Central memory CD8-positive, alpha-beta T cell (primary cell): ENCODE results near the gene NCOA1.
"Not testable (repeated sequence)": the region's sequence is repeated elsewhere in the genome, so short reads cannot be mapped to it uniquely, and the experiment has no call there.

Experiments used
- ATAC-seq: fragments of 150-1000 bp; cut with Tn5 transposase; replicated peaks from 2 replicates; pipeline ENCODE4 v1.10.0; 2022; ENCODE audit warnings: mild to moderate bottlenecking, moderate FRiP score, moderate number of reproducible peaks; ENCODE audit not compliant: poor library complexity, severe bottlenecking; ENCODE audit errors: extremely low read depth
- DNase-seq, 2 donors: peaks; one replicate each; pipeline ENCODE4 v3.0.0; 2021; ENCODE audit warnings: low spot score in 2 of 2
- H3K27ac Mint-ChIP-seq: one replicate; pipeline ENCODE4 v1.8.0; 2022; ENCODE audit warnings: low read depth, mild to moderate bottlenecking, moderate library complexity, mixed read lengths
- H3K27me3 Mint-ChIP-seq: one replicate; pipeline ENCODE4 v1.8.0; 2022; ENCODE audit warnings: mixed read lengths
- H3K36me3 Mint-ChIP-seq: one replicate; pipeline ENCODE4 v1.8.0; 2022; ENCODE audit warnings: mild to moderate bottlenecking, moderate library complexity, mixed read lengths; ENCODE audit not compliant: insufficient read depth
- H3K4me1 Mint-ChIP-seq: one replicate; pipeline ENCODE4 v1.8.0; 2022; ENCODE audit warnings: mixed read lengths
- H3K4me3 Mint-ChIP-seq: one replicate; pipeline ENCODE4 v1.8.0; 2022; ENCODE audit warnings: mild to moderate bottlenecking, moderate library complexity, mixed read lengths
- H3K9me3 Mint-ChIP-seq: one replicate; pipeline ENCODE4 v1.8.0; 2022; ENCODE audit warnings: mixed read lengths

Gene NCOA1

GRCh38 chr2:24484677-24485076, 6.4 kb upstream of the NCOA1 start:
- ATAC-seq, H3K4me1 Mint-ChIP-seq, H3K4me3 Mint-ChIP-seq, H3K27ac Mint-ChIP-seq, H3K36me3 Mint-ChIP-seq, H3K9me3 Mint-ChIP-seq, H3K27me3 Mint-ChIP-seq, DNase-seq: not testable (repeated sequence)

GRCh38 chr2:24485197-24485596, 5.9 kb upstream of the NCOA1 start:
- H3K4me1 Mint-ChIP-seq: peaks cover 12% of the 10 kb centered on the region
- H3K9me3 Mint-ChIP-seq: no peaks in the 10 kb centered on the region
- H3K27ac Mint-ChIP-seq: no peak overlapping the region
- H3K4me3 Mint-ChIP-seq: no peak overlapping the region
- DNase-seq: no peak
- H3K36me3 Mint-ChIP-seq: peaks cover 4% of the 10 kb centered on the region
- no peaks in the 10 kb centered on the region for H3K27me3 Mint-ChIP-seq
- ATAC-seq: no peak

GRCh38 chr2:24486636-24487205, 4.3 kb upstream of the NCOA1 start:
- Mint-ChIP-seq H3K4me1 (peaks cover 17% of the 10 kb centered on the region), H3K9me3 (no peaks in the 10 kb centered on the region), H3K27me3 (no peaks in the 10 kb centered on the region), H3K36me3 (peaks cover 10% of the 10 kb centered on the region), H3K4me3 (no peak overlapping the region), H3K27ac (no peak overlapping the region)
- no peak for DNase-seq
- ATAC-seq: no peak

- Mint-ChIP-seq H3K4me3 (peak overlapping the region; percentile 75), H3K4me1 (peaks cover 44% of the 10 kb centered on the region), H3K27me3 (no peaks in the 10 kb centered on the region), H3K36me3 (peaks cover 10% of the 10 kb centered on the region), H3K27ac (peak overlapping the region; percentile 98), H3K9me3 (no peaks in the 10 kb centered on the region)
- no peak for DNase-seq
- ATAC-seq: no peak
Measured at GRCh38 chr2:24489465-24490180, 1.4 kb upstream of the NCOA1 start.

- ATAC-seq (no peak), DNase-seq (no peak)
- Mint-ChIP-seq H3K9me3 (no peaks in the 10 kb centered on the region), H3K36me3 (peaks cover 10% of the 10 kb centered on the region), H3K4me1 (peaks cover 46% of the 10 kb centered on the region), H3K27ac (peak overlapping the region; percentile 98), H3K4me3 (peak overlapping the region; percentile 75), H3K27me3 (no peaks in the 10 kb centered on the region)
Measured at GRCh38 chr2:24490181-24490689, 819 bp upstream of the NCOA1 start.

- ATAC-seq: peak; percentile 51
- H3K27ac Mint-ChIP-seq: peak overlapping the region; percentile 83
Measured at GRCh38 chr2:24491542-24492420, 727 bp downstream of the NCOA1 start.

GRCh38 chr2:24492421-24493279, 1.6 kb downstream of the NCOA1 start:
- H3K4me1 Mint-ChIP-seq: peaks cover 56% of the 10 kb centered on the region

More at GRCh38 chr2:24491542-24492420, 727 bp downstream of the NCOA1 start:
- H3K9me3 Mint-ChIP-seq: no peaks in the 10 kb centered on the region
- H3K4me3 Mint-ChIP-seq: peak overlapping the region; percentile 75
- DNase-seq: peak; percentile 34 to 54
- no peaks in the 10 kb centered on the region for H3K27me3 Mint-ChIP-seq
- H3K36me3 Mint-ChIP-seq: peaks cover 11% of the 10 kb centered on the region
- H3K4me1 Mint-ChIP-seq: peaks cover 56% of the 10 kb centered on the region

GRCh38 chr2:24493713-24494112, 2.7 kb downstream of the NCOA1 start:
- DNase-seq (no peak), ATAC-seq (no peak)
- Mint-ChIP-seq H3K4me3 (peak overlapping the region; percentile 75), H3K27me3 (no peaks in the 10 kb centered on the region), H3K27ac (peak overlapping the region; percentile 83), H3K36me3 (peaks cover 11% of the 10 kb centered on the region), H3K9me3 (no peaks in the 10 kb centered on the region), H3K4me1 (peaks cover 63% of the 10 kb centered on the region)

More at GRCh38 chr2:24492421-24493279, 1.6 kb downstream of the NCOA1 start:
- DNase-seq: no peak
- Mint-ChIP-seq H3K27ac (peak overlapping the region; percentile 83), H3K4me3 (peak overlapping the region; percentile 75), H3K9me3 (no peaks in the 10 kb centered on the region), H3K36me3 (peaks cover 11% of the 10 kb centered on the region), H3K27me3 (no peaks in the 10 kb centered on the region)
- ATAC-seq: no peak

GRCh38 chr2:24494410-24494809, 3.4 kb downstream of the NCOA1 start:
- no peaks in the 10 kb centered on the region for H3K9me3 Mint-ChIP-seq
- no peak for DNase-seq
- peaks cover 11% of the 10 kb centered on the region for H3K36me3 Mint-ChIP-seq
- H3K4me3 Mint-ChIP-seq: no peak overlapping the region
- no peak for ATAC-seq
- peak overlapping the region; percentile 83 for H3K27ac Mint-ChIP-seq
- H3K4me1 Mint-ChIP-seq: peaks cover 63% of the 10 kb centered on the region
- no peaks in the 10 kb centered on the region for H3K27me3 Mint-ChIP-seq

GRCh38 chr2:24495451-24495850, 4.4 kb downstream of the NCOA1 start:
- DNase-seq: no peak
- no peak for ATAC-seq
- Mint-ChIP-seq H3K27ac (no peak overlapping the region), H3K4me1 (peaks cover 63% of the 10 kb centered on the region), H3K4me3 (no peak overlapping the region), H3K9me3 (no peaks in the 10 kb centered on the region), H3K36me3 (peaks cover 5% of the 10 kb centered on the region), H3K27me3 (no peaks in the 10 kb centered on the region)

- no peaks in the 10 kb centered on the region for H3K9me3 Mint-ChIP-seq
- peaks cover 65% of the 10 kb centered on the region for H3K4me1 Mint-ChIP-seq
- peaks cover 1% of the 10 kb centered on the region for H3K36me3 Mint-ChIP-seq
- DNase-seq (no peak), ATAC-seq (no peak)
- H3K4me3 Mint-ChIP-seq: no peak overlapping the region
- no peaks in the 10 kb centered on the region for H3K27me3 Mint-ChIP-seq
- no peak overlapping the region for H3K27ac Mint-ChIP-seq
Measured at GRCh38 chr2:24496959-24497358, 5.9 kb downstream of the NCOA1 start.

- ATAC-seq (no peak), DNase-seq (no peak)
- Mint-ChIP-seq H3K27me3 (no peaks in the 10 kb centered on the region), H3K36me3 (peaks cover 1% of the 10 kb centered on the region), H3K4me3 (no peak overlapping the region), H3K9me3 (no peaks in the 10 kb centered on the region), H3K4me1 (peaks cover 65% of the 10 kb centered on the region), H3K27ac (no peak overlapping the region)
Measured at GRCh38 chr2:24497685-24498084, 6.6 kb downstream of the NCOA1 start.
